HG03354 (cell line): ENCODE measurements around the gene FDPS.
"Not testable (repeated sequence)": the region's sequence is repeated elsewhere in the genome, so short reads cannot be mapped to it uniquely, and the experiment has no call there.

Experiments
- ATAC-seq: cut with Tn5 transposase; IDR thresholded peaks from one replicate; pipeline ENCODE4 v1.9.1; 2021; ENCODE audit warnings: mild to moderate bottlenecking; ENCODE audit not compliant: unreplicated experiment, poor library complexity, severe bottlenecking

FDPS gene

DNA sequence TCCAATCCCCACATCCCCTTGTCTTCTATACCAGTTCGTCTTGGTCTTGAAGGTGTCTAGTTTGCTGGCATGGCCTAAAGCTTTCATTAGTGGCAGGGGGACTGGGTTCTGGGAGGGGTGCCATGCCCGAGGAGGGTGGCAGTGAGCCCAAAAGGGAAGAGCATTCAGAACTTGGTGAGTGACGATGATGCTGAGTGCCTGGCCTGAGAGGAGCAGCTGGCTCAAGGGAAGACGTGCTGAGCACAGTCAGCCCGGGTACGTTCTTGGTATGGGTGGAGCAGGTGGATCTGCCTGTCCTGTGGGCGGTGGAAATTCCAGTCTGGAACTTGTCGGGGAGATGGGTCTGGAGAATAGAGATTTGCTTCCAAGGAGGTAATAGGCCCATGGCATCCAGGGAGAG is 4.6 kb downstream of the FDPS start:
- ATAC-seq = no peak

DNA sequence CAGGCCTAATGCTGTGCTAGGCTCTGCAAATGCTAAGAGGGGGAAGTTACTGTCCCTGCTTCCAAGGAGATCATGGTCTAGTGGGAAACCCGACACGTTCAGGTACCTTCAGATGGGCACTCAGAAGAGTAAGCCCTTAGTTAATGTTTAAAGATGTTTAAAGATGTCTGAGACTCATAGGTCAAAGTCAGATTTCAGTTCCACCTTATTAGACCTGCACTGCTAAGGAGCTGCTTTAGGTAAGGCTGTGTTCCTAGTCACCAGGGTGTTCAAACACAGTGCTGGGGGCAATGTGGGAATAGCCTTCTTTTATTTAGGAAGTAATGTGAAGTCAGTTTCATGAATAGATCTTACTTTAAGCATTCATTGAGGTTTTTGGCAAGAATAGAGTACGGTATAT is 8.3 kb downstream of the FDPS start:
- no peak for ATAC-seq

DNA sequence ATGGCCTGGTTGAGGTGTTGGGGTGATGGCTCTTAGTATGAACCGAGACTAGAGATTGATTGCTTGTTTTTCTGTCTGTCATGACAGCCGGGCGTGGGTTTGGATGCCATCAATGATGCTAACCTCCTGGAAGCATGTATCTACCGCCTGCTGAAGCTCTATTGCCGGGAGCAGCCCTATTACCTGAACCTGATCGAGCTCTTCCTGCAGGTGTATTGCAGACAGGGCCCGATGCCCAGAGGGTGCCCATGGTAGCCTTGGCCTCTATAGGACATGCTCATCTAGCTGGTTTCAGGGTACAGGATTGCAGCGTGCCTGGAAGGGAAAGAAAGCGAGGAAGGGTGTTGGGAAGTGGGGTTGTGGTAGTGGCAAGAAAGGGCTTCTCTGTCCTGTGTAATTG is 9.4 kb downstream of the FDPS start:
- no peak for ATAC-seq

DNA sequence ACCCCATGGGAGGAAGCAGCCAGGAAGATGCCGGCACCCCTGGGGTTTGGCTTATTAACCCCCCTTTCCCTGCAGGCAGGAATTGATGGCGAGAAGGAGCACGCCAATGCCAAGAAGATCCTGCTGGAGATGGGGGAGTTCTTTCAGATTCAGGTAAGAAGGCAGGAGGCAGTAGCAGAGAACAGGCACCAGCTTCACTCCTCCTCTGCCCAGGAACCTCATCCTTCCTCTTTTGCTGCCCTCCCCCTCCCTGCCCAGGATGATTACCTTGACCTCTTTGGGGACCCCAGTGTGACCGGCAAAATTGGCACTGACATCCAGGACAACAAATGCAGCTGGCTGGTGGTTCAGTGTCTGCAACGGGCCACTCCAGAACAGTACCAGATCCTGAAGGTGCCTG is 10.9 kb downstream of the FDPS start:
- no peak for ATAC-seq

DNA sequence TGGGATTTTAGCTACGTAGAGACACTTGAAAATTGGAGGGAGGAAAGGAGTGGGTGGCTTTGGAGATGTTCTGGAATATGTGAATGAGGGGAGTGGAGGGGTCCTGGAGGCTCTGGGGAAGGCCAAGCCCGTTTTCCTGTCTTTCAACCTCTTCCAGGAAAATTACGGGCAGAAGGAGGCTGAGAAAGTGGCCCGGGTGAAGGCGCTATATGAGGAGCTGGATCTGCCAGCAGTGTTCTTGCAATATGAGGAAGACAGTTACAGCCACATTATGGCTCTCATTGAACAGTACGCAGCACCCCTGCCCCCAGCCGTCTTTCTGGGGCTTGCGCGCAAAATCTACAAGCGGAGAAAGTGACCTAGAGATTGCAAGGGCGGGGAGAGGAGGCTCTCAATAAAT is 11.6 kb downstream of the FDPS start:
- no peak for ATAC-seq

DNA sequence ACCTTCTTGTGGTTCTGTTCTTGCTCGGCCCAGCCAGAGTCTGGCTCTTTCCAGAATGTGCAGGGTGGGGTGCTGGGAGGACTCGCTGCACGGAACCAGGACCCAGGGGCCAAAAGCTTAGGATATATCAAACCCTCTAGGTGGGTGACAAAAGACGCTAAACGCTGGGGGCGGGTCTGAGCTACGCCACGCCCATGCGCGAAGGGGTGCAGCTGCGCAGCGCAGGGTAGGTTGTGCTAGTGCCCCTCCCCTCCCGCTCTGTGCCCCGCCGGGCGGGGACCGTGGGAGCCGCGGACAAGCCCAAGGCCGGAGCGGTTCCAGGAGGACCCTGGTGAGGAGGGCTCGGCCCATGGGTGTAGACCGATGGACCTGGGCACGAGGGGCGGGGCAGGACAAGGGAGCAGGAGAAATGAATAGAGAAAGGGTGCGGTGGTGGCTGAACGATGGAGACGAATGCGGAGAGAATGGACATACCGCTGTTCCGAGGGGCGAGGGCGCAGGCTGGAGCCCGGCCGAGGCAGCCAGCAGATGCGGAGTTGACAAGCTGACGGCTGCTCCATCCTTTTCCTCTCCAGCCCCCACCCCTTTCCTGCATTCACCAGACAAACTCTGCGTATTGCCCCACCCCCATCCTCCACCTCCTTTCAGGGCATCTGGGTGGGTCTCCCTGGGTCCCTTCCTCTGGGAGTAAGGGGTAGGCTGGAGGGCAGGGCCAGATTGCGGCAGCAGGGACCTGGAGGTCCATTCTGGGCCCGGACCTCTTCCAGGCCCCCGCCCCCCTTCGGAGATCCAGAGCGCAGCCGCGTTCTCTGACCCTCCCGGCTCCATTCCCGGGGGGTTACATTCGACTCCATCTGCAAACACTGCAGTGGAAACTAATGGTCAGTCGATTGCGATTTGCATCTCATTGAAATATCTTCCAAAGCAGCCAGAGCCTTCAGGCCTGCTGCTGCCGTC is 12.3 kb downstream of the FDPS start, which contains the start of gene RUSC1:
RUSC1 (plus strand) TSS at position 234 of the 957 bp plus-strand sequence. CDS start 880 bp downstream, outside the sequence.
- ATAC-seq = no peak

DNA sequence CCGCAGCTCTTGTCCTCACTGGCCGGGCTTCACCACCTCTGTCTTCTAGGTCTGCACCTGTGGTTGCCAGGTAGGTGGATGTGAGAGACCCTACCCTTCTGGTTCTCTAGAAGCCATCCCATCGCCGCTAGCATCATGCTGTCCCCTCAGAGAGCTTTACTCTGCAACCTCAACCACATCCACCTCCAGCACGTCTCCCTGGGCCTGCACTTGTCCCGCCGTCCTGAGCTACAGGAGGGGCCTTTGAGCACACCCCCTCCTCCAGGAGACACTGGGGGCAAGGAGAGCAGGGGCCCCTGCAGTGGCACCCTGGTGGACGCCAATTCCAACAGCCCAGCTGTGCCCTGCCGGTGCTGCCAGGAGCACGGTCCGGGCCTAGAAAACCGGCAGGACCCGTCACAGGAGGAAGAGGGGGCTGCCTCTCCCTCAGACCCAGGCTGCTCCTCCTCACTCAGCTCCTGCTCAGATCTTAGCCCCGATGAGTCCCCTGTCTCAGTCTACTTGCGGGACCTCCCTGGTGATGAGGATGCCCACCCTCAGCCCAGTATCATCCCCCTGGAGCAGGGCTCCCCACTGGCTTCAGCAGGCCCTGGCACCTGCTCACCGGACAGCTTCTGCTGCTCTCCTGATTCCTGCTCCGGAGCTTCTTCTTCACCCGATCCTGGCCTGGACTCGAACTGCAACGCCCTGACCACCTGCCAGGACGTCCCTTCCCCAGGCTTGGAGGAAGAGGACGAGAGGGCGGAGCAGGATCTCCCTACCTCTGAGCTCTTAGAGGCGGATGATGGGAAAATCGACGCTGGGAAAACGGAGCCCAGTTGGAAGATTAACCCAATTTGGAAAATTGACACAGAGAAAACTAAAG is 13.2 kb downstream of the FDPS start:
- ATAC-seq = no peak

DNA sequence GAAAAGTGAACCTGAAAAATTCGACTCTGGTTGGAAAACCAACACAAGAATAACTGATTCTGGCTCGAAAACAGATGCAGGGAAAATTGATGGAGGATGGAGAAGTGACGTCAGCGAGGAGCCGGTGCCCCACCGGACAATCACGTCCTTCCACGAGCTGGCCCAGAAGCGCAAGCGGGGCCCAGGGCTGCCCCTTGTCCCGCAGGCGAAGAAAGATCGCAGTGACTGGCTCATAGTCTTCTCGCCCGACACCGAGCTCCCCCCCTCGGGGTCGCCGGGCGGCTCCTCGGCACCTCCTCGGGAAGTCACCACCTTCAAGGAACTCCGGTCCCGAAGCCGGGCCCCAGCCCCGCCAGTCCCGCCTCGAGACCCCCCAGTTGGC is 13.9 kb downstream of the FDPS start:
- ATAC-seq = no peak

DNA sequence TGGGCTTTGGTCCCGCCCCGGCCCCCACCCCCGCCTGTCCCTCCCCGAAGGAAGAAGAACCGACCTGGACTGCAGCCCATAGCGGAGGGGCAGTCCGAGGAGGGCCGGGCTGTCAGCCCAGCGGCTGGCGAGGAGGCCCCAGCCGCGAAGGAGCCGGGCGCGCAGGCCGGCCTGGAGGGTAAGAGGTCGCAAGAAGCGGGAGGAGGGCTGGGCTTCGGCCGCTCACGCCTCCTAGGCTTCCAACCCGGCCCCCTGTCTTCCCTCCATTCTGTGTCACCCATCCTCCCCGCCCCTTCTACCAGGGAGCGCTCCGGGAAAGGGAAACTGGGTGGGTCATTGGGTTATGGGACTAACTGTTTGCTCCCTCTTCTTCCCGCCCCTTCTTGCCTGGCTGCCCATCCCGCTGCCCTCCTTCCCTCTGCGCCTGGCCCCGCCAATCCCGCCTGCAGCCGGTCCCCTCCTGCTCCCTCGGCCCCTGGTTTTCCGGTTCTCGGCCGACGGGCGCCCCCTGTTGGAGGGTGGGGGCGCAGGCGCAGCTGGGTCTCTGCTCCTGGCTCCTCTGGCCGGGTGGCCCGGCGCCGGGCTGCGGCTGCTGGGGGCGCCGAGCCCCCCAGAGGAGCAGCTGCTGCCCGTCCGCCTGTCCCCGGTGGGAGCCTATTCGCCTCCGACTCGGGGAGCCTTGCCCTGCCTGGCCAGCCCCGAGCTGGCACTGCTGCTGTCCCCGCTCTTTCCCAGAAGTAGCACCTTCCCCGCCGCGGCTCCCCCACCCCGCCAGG is 14.5 kb downstream of the FDPS start:
- peak; percentile 48 for ATAC-seq

DNA sequence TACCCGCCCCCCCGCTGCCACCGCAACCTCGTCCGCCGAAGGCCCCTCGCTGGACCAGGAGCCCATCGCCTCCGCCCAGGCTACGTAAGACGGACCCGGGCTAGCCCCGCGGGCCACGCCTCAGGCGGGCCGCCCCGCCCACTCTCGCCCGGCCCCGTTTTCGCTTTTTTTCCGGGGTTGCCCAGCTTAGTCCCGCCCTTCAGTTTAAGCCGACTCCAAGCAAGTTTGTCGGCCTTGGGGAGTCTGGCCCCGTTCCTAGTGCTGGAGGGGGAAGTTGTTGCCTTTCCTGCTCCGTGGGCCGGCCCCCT is 15.0 kb downstream of the FDPS start:
- peak; percentile 42 for ATAC-seq

DNA sequence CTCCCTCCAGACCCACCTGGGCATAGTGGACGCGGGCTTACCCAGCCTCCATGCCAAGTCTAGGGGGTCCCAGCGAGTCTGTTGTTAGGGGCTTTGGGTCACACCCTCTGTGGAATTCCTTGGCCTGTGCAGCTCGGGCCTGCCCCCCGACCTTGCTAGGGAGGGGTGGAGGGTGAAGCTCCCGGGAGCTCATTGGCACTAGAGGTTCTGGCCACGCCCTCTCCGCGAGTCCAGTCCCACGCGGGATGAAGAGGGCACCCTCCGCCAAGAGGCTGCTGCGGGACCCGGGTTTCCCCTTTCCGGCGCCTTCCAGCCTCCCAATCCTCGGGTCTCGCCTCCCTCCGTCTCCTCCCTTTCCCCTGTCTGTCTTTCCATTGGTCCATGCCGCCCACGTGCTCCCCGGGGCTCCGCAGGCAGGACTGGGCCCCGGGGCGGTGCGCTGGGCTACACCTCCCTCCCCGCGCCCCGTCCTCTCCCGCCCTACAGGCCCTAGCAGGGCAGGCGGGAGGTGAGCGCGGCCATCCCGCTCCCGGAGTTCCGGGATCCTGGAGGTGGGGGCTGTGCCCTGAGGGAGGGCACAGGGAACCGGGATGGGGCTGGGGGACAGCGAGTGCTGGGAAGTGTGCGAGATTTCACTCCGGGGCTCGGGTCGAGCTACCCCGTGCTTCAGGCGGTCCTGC is 15.5 kb downstream of the FDPS start:
- peak; percentile 65 for ATAC-seq

DNA sequence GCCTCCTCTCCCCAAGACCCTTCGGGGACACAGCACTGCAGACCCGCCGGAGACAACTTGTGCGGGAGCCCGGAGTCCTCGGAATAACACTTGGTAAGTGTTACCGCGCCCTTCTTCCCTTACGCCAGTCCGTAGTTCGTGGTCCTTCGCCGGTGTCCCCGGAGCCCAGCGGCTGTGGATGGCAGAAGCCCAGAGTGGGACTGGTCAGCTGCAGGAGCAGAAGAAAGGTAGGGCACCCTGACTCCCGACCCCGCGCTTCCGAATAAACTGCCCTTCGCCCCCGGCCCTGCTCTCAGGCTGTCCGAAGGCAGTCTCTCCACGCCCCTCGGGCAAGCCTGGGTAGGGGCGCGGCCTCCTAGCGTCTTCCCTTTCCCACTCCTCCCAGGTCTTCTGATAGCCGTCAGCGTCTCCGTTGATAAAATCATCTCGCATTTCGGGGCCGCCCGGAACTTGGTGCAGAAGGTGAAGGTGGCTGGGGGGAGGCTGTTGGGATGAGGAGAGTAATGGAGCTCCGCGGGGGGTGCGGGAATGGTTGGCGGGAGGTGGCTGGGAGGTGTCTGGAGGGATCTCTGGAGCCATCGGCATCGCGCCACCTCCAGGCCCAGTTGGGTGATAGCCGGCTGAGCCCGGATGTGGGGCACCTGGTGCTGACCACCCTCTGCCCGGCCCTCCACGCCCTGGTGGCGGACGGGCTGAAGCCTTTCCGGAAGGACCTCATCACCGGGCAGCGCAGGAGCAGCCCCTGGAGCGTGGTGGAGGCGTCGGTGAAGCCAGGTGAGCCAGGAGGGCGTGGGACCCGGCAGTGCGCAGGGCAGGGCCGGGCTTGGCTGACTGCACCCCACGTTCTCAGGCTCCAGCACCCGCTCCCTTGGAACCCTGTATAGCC is 16.3 kb downstream of the FDPS start:
- peak; percentile 4 for ATAC-seq

DNA sequence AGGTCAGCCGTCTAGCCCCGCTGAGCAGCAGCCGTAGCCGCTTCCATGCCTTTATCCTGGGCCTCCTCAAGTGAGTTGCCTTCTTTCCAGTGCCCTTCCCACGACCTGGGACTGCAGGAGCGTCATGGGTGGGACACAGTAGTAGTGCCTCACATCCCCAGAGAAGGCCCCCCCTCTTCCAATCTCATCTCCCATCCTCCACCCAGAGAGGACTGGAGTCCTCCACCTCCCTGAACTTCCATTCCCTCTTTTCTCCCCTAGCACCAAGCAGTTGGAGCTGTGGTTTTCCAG is 16.9 kb downstream of the FDPS start:
- ATAC-seq = no peak

DNA sequence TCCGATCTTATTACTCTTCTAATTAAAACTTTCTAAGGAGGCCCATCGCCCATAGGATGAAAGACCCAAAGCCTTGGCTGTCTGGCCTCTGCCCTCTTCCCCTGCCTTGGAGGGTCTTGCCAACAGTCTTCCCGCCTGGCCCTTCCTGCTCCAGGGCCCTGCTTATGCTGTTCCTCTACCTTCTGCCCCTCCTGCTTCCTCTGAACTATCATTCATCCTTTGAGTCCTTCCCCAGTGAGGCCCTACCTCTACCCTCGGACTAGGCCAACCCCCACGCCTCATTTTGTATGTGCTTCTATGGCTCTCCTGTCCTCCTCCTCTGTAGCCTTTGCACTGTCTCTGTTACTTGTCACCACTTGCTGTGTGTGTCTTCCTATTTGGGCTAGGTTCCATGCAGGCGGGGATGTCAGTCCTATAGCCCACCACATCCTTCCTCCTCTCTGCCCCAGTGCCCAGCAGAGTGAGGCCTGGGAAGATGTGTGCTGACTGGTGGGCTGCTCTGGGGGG is 17.4 kb downstream of the FDPS start:
- ATAC-seq = no peak

DNA sequence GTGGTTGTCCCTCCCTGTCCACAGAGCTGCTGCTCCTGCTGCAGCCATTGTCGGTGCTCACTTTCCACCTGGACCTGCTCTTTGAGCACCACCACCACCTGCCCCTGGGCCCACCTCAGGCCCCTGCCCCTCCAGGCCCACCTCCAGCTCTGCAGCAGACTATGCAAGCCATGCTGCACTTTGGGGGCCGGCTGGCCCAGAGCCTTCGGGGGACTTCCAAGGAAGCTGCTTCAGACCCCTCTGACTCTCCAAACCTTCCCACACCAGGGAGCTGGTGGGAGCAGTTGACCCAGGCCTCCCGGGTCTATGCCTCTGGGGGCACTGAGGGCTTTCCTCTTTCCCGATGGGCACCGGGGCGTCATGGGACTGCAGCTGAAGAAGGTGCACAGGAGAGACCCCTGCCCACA is 18.0 kb downstream of the FDPS start:
- ATAC-seq = no peak

DNA sequence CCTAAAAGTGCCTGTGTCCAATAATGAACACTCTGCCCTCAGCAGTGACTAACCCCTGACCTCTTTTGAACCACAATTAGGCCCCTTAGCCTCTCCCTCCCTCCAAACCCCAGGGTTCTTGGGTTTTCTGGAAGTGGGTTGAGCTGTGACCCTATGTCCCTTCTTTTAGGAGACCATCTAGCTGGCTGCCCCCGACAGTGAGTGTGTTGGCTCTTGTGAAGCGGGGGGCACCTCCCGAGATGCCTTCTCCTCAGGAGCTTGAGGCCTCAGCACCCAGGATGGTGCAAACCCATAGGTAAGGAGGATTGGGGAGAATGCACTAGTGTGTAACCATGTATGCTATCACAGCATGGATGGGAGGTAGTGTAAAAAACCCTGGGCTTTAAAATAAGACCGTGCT is 19.3 kb downstream of the FDPS start:
- no peak for ATAC-seq

DNA sequence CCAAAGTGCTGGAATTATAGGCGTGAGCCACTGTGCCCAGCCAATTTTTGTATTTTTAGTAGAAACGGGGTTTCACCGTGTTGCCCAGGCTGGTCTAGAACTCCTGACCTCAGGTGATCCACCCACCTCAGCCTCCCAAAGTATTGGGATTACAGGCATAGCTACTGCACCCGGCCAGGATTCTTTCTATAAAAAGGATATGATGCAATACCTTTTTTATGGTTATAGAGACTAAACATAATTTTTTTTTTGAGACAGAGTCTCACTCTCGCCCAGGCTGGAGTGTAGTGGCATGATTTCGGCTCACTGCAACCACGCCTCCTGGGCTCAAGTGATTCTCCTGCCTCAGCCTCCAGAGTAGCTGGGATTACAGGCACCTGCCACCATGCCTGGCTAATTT is 20.2 kb downstream of the FDPS start:
- ATAC-seq = not testable (repeated sequence)

DNA sequence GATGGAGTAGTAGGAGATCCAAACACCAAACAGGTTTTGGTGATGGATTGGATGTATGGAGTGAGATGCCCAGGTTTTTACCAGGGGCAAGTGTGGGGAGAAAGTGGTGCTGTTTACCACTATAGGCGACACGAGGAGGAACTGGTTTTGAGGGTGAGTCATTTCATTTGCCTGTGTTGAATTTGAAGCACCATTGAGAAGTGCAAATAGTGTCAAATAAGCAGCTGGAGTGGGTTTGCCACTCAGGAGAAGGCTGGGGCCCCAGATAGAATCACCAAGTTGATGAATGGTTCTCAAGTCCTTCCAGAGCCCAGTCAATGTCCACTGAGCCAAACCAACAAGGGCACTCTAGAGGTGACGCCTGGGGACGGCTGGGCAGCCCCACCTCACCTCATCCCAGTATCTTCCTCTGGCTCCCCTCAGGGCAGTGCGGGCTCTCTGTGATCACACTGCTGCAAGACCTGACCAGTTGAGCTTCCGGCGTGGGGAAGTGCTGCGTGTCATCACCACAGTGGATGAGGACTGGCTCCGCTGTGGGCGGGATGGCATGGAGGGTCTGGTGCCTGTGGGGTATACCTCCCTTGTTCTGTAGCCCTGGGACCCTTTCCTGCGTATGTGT is 21.4 kb downstream of the FDPS start:
- no peak for ATAC-seq
